ENCODE results near the gene DCTN1. TPM values are rescaled to one million over a fixed set of nuclear protein-coding genes. Genes with fewer than 3 reads are reported as not detected.
A peak's percentile ranks its signal among the peaks of the same experiment; 100 is the strongest.

Gene DCTN1
- total and polyA plus RNA-seq, 8 donors = 121 to 162 (median 151) TPM

DNA sequence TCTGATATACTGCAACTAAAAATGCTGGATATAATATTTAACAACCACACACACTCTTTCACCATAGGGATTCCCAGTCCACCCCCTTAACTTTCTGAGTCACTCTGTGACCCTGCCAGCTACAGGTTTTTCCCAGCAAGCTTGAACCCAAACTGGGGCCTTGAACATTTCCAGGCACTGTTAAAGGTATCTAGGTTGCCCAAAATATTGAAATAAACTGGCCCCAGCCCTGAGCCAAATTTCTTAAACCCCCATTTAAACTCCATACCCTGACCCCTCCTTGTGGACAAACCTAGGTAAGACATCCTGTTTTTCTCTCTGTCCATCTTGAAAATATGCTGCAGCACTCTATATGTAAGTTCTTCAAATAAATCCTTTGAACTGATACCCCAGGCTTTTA is 19.7 kb upstream of the DCTN1 start:
- Histone ChIP-seq H3K4me1 (no peaks in the 10 kb centered on the region), H3K36me3 (no peaks in the 10 kb centered on the region), H3K9me3 (no peaks in the 10 kb centered on the region), H3K27me3 (no peaks in the 10 kb centered on the region), H3K4me3 (no peak overlapping the region), H3K27ac (no peak overlapping the region)
- ATAC-seq (peak; percentile 74), DNase-seq (no peak)
- intact Hi-C loops (cut with DNase I) = no loop called here
- TF ChIP-seq, protein P1, sequence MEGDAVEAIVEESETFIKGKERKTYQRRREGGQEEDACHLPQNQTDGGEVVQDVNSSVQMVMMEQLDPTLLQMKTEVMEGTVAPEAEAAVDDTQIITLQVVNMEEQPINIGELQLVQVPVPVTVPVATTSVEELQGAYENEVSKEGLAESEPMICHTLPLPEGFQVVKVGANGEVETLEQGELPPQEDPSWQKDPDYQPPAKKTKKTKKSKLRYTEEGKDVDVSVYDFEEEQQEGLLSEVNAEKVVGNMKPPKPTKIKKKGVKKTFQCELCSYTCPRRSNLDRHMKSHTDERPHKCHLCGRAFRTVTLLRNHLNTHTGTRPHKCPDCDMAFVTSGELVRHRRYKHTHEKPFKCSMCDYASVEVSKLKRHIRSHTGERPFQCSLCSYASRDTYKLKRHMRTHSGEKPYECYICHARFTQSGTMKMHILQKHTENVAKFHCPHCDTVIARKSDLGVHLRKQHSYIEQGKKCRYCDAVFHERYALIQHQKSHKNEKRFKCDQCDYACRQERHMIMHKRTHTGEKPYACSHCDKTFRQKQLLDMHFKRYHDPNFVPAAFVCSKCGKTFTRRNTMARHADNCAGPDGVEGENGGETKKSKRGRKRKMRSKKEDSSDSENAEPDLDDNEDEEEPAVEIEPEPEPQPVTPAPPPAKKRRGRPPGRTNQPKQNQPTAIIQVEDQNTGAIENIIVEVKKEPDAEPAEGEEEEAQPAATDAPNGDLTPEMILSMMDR (IDR thresholded peaks at IDR 0.05) = peak; percentile 30 to 45

DNA sequence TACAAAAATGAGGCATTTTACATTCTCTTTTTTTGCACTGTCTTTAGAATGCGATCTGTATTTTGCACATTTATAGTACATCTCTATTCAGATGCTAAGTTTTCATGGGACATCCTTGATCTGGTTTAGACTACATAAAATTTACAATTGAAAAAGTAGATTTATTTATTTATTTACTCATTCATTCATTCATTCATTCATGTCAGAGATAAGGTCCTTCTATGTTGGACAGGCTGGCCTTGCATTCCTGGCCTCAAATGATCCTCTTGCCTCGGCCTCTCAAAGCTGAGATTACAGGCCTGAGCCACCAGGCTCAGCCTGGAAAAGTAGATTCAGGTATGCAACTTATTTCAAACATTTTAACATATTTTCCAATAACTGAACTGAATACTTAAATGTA is 16.0 kb upstream of the DCTN1 start:
- no peak for ATAC-seq
- intact Hi-C loops (cut with DNase I) = no loop called here
- Histone ChIP-seq H3K9me3 (no peaks in the 10 kb centered on the region), H3K27ac (no peak overlapping the region), H3K4me1 (peaks cover 0 to under 1% of the 10 kb centered on the region in 2 donors), H3K36me3 (no peaks in the 10 kb centered on the region), H3K4me3 (no peak overlapping the region), H3K27me3 (no peaks in the 10 kb centered on the region)
- TF ChIP-seq, protein P1 (IDR thresholded peaks at IDR 0.05) = no peak
- no peak for DNase-seq

DNA sequence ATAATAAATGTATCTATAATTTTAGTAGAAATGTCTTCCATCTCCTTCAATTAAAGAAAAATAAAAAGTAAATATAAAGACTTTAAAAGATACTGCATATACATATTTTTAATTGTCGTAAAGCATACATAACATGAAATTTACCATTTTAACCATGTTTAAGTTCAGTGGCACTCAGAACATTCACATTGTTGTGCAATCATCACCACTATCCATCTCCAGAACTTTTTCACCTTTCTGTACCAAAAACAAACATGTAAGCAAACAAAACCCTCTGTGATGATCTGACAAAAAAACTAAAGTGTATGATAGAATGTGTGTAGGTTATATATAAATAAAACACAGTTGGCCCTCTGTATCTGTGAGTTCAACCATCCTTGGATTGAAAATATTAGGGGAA is 13.4 kb upstream of the DCTN1 start:
- H3K36me3 ChIP-seq = no peaks in the 10 kb centered on the region
- intact Hi-C loops (cut with DNase I) = no loop called here

DNA sequence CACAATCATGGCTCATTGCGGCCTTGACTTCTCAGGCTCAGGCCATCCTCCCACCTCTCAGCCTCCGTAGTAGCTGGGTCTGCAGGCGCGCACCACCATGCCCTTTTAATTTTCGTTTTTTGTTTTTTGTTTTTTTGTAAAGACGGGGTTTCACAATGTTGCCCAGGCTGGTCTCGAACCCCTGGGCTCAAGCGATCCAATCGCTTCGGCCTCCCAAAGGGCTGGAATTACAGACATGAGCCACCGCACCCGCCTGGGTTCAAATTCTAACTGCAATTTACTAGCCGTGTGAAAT is 12.3 kb upstream of the DCTN1 start:
- intact Hi-C loops (cut with DNase I) = no loop called here
- no peaks in the 10 kb centered on the region for H3K9me3 ChIP-seq
- H3K27ac ChIP-seq = no peak overlapping the region
- no peak for DNase-seq
- TF ChIP-seq, protein P1 (IDR thresholded peaks at IDR 0.05) = no peak
- no peaks in the 10 kb centered on the region for H3K36me3 ChIP-seq
- no peak overlapping the region for H3K4me3 ChIP-seq
- H3K4me1 ChIP-seq = peaks cover 12 to 34% of the 10 kb centered on the region in 2 donors
- ATAC-seq = no peak
- H3K27me3 ChIP-seq = no peaks in the 10 kb centered on the region

More for the DNA sequence above, 13.4 kb upstream of the DCTN1 start:
- Histone ChIP-seq H3K4me3 (no peak overlapping the region), H3K9me3 (no peaks in the 10 kb centered on the region), H3K27me3 (no peaks in the 10 kb centered on the region), H3K27ac (no peak overlapping the region), H3K4me1 (peaks cover 12 to 25% of the 10 kb centered on the region in 2 donors)
- TF ChIP-seq, protein P1 (IDR thresholded peaks at IDR 0.05) = no peak
- ATAC-seq = no peak
- DNase-seq = no peak

DNA sequence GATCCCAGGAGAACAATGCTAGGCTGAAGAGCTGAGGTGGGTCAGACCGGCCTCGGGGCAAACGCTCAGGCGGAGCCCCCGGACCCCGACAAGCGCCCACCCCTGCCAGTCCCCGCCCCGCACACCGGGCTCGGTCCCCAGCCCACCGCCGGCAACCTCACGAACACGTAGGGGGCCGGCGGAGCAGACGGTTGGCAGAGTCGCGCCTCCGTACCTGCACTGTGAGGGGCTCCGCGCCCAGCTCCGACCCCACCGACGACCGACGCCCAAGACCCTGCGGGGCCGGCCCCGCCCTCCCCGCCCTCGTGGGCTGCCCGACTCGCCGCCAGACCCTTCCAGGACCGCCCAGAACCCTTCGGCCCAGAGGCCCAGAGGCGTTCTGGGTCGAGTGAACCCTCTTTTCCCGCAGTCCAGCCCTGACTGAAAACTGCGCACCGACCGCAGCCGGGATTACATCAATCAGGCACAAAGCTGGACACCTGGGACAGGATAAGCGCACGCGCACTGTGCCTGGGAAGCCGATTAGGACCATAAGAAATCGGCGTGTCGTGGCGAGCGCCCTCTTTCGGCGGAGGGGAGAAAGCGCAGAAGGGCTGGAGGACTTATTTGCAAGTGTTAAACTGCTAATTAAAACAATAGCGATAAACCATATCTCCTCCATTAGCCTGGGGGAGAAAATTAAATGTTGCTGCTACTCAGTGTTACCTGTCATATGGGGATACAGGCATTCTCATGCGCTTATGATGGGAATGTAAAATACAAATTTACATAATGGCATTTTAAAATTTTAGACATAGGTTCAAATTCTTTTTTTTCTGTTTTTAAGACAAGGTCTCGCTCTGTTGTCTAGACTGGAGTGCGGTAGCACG is 11.7 kb upstream of the DCTN1 start:
- Histone ChIP-seq H3K4me1 (peaks cover 12 to 40% of the 10 kb centered on the region in 2 donors), H3K9me3 (no peaks in the 10 kb centered on the region), H3K27me3 (no peaks in the 10 kb centered on the region), H3K27ac (peak overlapping the region; percentile 82 to 90), H3K4me3 (peak overlapping the region; percentile 77 to 96), H3K36me3 (no peaks in the 10 kb centered on the region)
- DNase-seq = peak; percentile 94 to 98 (median 94)
- TF ChIP-seq, protein P1 (IDR thresholded peaks at IDR 0.05) = peak; percentile 93 to 96
- peak; percentile 97 for ATAC-seq
- intact Hi-C loops (cut with DNase I) = no loop called here
